GM21576 (cell line): ENCODE data around the gene ZNF331.
"Not testable (repeated sequence)": the region's sequence is repeated elsewhere in the genome, so short reads cannot be mapped to it uniquely, and the experiment has no call there.

Source experiments
- ATAC-seq: cut with Tn5 transposase; IDR thresholded peaks from one replicate; pipeline ENCODE4 v1.9.1; 2021; ENCODE audit warnings: mild to moderate bottlenecking, moderate library complexity; ENCODE audit not compliant: unreplicated experiment

The ZNF331 gene

GRCh38 chr19:53537521-53538377 lies at the start of gene ZNF331:
Gene ZNF331 (plus strand): TSS chr19:53538145. CDS start chr19:53569377, 31,232 bp downstream.
- ATAC-seq = peak; percentile 70

- ATAC-seq = no peak
Measured at GRCh38 chr19:53492153-53492552, 45.8 kb upstream of the ZNF331 start.

- not testable (repeated sequence) for ATAC-seq
Measured at GRCh38 chr19:53497311-53498023, 40.5 kb upstream of the ZNF331 start.

- not testable (repeated sequence) for ATAC-seq
Measured at GRCh38 chr19:53498024-53498395, 39.9 kb upstream of the ZNF331 start.

GRCh38 chr19:53503151-53503550 lies 34.8 kb upstream of the ZNF331 start:
- not testable (repeated sequence) for ATAC-seq

- ATAC-seq = not testable (repeated sequence)
Measured at GRCh38 chr19:53503671-53504364, 34.1 kb upstream of the ZNF331 start.

GRCh38 chr19:53504365-53504703 lies 33.6 kb upstream of the ZNF331 start:
- not testable (repeated sequence) for ATAC-seq

- no peak for ATAC-seq
Measured at GRCh38 chr19:53504885-53505284, 33.1 kb upstream of the ZNF331 start.

- no peak for ATAC-seq
Measured at GRCh38 chr19:53506728-53507127, 31.2 kb upstream of the ZNF331 start.

- no peak for ATAC-seq
Measured at GRCh38 chr19:53507523-53508442, 30.2 kb upstream of the ZNF331 start.

- no peak for ATAC-seq
Measured at GRCh38 chr19:53509443-53509842, 28.5 kb upstream of the ZNF331 start.

GRCh38 chr19:53509845-53510244 lies 28.1 kb upstream of the ZNF331 start:
- no peak for ATAC-seq

- ATAC-seq = no peak
Measured at GRCh38 chr19:53511357-53511756, 26.6 kb upstream of the ZNF331 start.

- no peak for ATAC-seq
Measured at GRCh38 chr19:53511933-53512374, 26.0 kb upstream of the ZNF331 start.

GRCh38 chr19:53515047-53515446 lies 22.9 kb upstream of the ZNF331 start:
- ATAC-seq = not testable (repeated sequence)

- no peak for ATAC-seq
Measured at GRCh38 chr19:53517114-53517741, 20.7 kb upstream of the ZNF331 start.

- ATAC-seq = no peak
Measured at GRCh38 chr19:53518121-53518520, 19.8 kb upstream of the ZNF331 start.

- ATAC-seq = no peak
Measured at GRCh38 chr19:53518716-53519115, 19.2 kb upstream of the ZNF331 start.

- ATAC-seq = no peak
Measured at GRCh38 chr19:53519446-53519845, 18.5 kb upstream of the ZNF331 start.

- ATAC-seq = no peak
Measured at GRCh38 chr19:53520163-53520546, 17.8 kb upstream of the ZNF331 start.
